Gastrocnemius medialis (tissue), 4 donors: ENCODE results near the gene HSF2BP.
"Not testable (repeated sequence)": the region's sequence is repeated elsewhere in the genome, so short reads cannot be mapped to it uniquely, and the experiment has no call there.

Experiments
- CTCF ChIP-seq, 5 experiments: fragments of 450-650 bp in 3 of 5; fragments of 200-600 bp in 2 of 5; sonication (generic) in 2 of 5; IDR thresholded peaks in 4 of 5; conservative IDR thresholded peaks in 1 of 5; 1 replicate in 4 of 5; 2 replicates in 1 of 5; pipeline ENCODE4 v1.5.1; 2016 to 2019; ENCODE audit warnings: antibody characterized with exemption in 5 of 5, mild to moderate bottlenecking in 3 of 5, moderate library complexity in 3 of 5
- POLR2A ChIP-seq, 2 donors: fragments of 450-650 bp; IDR thresholded peaks; one replicate each; pipeline ENCODE4 v1.6.1; 2017; ENCODE audit warnings: antibody characterized with exemption in 2 of 2, mild to moderate bottlenecking in 2 of 2, moderate library complexity in 2 of 2

GRCh38 chr21:43540561-43540960 is 118.7 kb downstream of the HSF2BP start:
- TF ChIP-seq CTCF (IDR thresholded peaks at IDR 0.05 in 4 of 5, conservative IDR thresholded peaks at IDR 0.05 in 1 of 5); POLR2A (IDR thresholded peaks at IDR 0.05): not testable (repeated sequence)
